GM21576 (cell line): ENCODE data around the gene DLG1.
"Not testable (repeated sequence)": the region's sequence is repeated elsewhere in the genome, so short reads cannot be mapped to it uniquely, and the experiment has no call there.

Source experiments
- ATAC-seq: cut with Tn5 transposase; IDR thresholded peaks from one replicate; pipeline ENCODE4 v1.9.1; 2021; ENCODE audit warnings: mild to moderate bottlenecking, moderate library complexity; ENCODE audit not compliant: unreplicated experiment

Gene DLG1

GRCh38 chr3:197292083-197292646, 6.2 kb downstream of the DLG1 start:
- no peak for ATAC-seq

GRCh38 chr3:197289726-197290125, 8.7 kb downstream of the DLG1 start:
- no peak for ATAC-seq

DNA sequence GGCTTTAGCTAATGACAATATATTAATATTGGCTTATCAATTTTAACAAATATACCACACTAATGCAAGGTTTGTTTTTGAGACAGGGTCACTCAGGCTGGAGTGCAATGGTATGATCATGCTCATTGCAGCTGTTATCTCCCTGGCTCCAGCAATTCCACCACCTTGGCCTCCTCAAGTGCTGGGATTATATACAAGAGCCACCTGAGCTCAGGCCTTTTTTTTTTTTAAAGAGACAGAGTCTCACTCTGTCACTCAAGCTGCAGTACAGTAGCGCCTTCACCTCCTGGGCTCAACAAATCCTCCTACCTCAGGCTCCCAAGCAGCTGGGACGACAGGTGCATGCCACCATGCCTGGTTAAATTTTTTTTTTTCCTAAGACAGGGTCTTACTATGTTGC, 11.7 kb downstream of the DLG1 start:
- ATAC-seq, result no peak

DNA sequence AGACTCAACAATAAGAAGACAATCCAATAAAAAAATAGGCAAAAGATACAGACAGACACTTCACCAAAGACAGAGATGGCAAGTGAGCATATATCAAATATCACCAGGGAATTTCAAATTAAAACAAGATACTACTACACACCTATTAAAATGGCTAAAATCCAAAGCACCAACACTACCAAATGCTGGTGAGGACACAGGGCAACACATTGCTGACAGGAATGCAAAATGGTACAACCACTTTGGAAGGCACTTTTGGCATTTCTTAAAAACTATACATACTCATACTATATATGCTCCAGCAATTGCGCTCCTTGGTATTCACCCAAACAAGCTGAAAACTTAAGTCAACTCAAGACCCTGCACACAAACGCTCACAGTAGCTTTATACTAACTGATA, 12.9 kb downstream of the DLG1 start:
- no peak for ATAC-seq

DNA sequence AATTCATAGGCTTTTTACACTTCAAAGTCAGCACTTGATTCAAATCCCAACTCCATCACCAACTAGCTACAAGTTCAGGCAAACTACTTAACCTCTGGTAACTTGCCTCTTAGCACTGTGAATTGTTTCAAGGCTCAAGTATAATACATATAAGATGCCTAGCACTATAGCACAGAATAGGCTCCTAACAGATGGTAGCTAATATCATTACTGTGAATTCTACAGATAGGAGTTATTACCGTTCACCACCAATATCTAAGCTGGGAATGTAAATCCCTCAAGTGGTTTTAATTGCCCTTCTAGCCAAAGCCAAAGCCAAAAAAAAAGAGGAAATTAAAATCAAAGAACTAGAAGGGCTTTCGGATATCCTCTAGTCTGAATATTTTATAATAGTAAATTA, 15.4 kb downstream of the DLG1 start:
- no peak for ATAC-seq

DNA sequence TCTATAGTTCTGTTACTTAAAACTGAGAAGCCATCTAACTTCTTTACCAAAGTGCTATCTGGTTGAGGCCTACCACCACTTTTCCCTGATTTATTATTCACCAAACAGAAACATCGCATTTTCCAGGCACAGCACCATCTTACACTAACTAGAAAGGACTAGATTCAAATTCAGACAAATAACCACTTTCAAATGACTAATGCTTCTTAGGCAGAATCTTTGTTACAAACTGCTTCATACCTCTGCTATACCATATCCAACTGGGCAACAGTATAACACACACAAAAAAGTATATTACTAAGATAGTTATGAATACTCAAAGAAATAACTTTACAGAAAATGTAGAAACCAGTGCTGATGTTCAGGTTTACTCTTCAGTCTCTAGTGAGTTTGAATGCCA, 16.6 kb downstream of the DLG1 start:
- ATAC-seq, result no peak

GRCh38 chr3:197280156-197280555, 18.3 kb downstream of the DLG1 start:
- no peak for ATAC-seq

- no peak for ATAC-seq
These were observed 19.5 kb downstream of the DLG1 start for GRCh38 chr3:197278933-197279332.

DNA sequence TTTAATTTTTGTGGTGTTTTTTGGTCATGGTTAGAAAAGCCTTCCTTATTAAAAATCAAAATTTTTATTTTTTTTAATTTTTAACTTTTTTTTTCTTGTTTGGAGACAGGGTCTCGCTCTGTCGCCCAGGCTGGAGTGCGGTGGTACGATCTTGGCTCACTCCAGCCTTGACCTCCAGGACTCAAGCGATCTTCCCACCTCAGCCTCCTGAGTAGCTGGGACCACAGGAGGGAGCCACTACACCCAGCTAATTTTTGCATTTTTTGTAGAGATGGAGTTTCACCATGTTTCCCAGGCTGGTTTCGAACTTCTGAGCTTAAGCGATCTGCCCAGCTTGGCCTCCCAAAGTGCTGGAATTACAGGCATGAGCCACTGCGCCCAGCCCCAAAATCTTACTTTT, 21.6 kb downstream of the DLG1 start:
- ATAC-seq, result not testable (repeated sequence)

DNA sequence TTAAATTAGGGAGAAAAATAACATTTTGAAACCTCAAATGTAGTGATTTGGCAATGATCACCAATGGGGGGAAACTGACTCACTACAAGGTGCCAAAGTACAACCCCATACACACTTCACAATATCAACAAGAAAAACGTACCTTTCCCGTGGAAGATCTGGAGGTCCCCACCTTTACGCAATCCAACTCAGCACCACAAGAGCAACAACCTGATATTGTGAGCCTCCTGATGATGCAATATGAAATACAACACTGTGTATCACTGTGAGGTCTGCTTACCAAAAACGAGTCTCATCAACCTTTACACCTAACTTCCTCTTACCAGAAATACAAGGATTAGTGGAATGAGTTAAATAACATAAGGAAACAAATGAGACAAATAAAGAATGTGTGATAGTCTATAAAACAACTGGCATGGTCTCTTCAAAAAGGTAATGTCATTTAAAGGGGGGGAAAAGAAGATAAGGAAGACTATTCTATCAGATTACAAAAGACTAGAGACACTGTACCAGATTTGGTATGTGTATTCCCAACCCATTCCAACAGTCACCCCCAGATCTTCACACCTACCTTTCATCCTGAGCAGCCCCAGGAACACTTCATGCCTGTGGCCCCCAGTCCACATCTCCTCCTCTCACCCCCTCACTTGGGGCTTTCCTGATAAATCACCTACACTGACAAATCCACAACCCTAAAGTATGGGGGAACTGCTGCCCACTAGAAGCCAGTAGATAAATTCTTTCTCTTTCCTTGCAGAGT, 27.7 kb downstream of the DLG1 start:
- no peak for ATAC-seq

DNA sequence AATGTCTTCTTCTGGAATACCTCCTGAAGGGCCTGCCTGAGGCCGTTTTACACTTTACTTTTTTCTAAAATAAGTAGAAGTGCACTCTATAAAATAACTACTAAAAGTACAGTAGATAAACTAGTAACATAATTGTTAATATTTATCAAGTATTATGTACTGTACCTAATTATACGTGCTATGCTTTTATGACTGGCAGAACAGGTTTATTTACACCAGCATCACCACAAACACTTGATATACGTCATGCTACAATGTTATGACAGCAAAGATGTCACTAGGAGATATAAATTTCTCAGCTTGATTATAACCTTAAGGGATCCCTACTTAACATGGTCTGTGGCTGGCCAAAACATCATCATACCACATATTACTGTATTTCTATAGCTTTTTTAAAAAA, 29.4 kb downstream of the DLG1 start:
- ATAC-seq, result no peak

- no peak for ATAC-seq
These were observed 30.1 kb downstream of the DLG1 start for GRCh38 chr3:197268294-197268693.

GRCh38 chr3:197266331-197266730, 32.1 kb downstream of the DLG1 start:
- ATAC-seq, result no peak

GRCh38 chr3:197262709-197263108, 35.7 kb downstream of the DLG1 start:
- no peak for ATAC-seq

- no peak for ATAC-seq
These were observed 37.3 kb downstream of the DLG1 start for GRCh38 chr3:197261164-197261509.

GRCh38 chr3:197260491-197261163, 37.8 kb downstream of the DLG1 start:
- ATAC-seq, result no peak

DNA sequence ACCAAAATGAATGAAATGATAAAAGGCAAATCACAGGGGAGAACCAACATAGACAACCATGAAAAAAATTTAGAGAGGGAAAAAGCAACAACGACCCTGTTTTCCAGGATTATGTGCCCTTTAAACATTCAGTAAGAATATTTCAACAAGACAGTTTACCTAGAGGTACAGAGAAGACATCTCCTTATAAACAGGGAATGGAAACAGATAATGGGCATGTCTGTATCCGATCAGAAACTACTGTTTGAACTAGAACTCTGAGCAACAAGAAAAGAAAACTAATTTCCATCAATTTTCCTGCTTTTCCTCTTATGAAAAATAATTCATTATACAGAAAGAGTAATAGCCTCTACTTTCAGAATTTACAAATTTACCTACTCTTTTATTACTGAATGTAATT, 39.3 kb downstream of the DLG1 start:
- no peak for ATAC-seq

GRCh38 chr3:197258168-197258755, 40.1 kb downstream of the DLG1 start:
- no peak for ATAC-seq

DNA sequence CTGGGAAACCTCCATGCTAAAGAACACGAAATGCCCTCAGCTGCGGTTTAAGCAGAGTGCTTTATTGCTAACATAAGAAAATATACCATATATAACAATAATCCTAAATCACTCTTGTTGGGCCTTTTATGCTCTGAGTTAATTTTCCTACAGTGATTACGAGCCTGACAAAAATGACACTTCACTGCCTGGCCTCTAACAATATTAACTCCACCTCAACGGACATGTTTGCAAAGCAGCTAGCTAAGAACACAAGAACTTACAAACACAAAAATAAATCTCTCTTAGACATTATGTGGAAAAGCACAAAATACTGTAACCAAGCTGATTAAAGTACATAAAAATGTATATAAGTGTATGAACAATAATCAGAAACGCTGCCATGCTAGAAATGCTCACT, 40.7 kb downstream of the DLG1 start:
- ATAC-seq, result no peak

DNA sequence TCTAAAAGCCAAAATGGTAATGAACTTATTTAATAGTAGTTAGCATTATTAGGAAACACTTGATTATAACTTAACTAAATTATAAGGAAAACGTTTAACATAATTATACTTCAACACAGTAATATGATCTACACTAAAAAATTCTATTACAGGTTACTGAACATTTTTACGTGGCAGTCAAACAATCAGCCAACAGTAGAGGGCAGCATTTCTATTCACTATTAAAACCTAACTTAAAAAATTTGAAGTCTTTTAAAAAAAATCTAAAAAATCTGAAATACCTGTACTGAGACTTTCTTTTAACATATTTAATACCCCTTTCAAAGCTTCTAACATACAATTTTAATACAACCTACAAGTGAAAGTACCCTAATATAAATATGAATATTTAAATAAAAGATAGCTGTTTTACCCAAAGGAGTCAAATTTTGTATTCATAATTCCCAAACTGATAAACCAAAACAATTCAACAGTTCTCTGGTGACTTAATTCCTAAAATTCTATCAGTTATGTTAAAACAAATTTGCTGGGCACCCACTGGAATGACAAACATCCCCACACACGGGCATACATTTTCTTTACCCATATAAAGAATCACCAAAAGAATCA, 41.5 kb downstream of the DLG1 start:
- ATAC-seq, result no peak

DNA sequence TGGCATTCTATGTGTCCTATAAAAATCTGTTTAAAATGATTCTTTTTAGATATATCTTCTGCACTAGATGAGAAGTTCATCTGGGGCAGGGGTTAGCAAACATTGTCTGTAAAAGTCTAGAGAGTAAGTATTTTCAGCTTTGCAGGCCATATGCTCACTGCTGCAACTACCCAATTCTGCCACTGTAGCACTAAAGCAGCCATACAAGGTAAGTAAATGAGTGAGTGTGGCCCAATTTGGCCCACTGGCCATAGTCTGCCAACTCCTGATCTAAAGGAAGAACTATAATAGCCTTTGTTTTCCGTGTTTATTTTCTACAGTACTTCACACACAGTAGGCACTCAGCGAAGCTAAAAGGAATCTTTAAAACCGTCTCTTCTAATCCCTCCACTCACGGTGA, 42.3 kb downstream of the DLG1 start:
- no peak for ATAC-seq
